HG03457 (cell line): ENCODE data around the gene RBM34.
"Not testable (repeated sequence)": the region's sequence is repeated elsewhere in the genome, so short reads cannot be mapped to it uniquely, and the experiment has no call there.

Experiments used
- ATAC-seq: cut with Tn5 transposase; IDR thresholded peaks from one replicate; pipeline ENCODE4 v1.9.1; 2021; ENCODE audit warnings: moderate number of reproducible peaks; ENCODE audit not compliant: unreplicated experiment

The RBM34 gene

DNA sequence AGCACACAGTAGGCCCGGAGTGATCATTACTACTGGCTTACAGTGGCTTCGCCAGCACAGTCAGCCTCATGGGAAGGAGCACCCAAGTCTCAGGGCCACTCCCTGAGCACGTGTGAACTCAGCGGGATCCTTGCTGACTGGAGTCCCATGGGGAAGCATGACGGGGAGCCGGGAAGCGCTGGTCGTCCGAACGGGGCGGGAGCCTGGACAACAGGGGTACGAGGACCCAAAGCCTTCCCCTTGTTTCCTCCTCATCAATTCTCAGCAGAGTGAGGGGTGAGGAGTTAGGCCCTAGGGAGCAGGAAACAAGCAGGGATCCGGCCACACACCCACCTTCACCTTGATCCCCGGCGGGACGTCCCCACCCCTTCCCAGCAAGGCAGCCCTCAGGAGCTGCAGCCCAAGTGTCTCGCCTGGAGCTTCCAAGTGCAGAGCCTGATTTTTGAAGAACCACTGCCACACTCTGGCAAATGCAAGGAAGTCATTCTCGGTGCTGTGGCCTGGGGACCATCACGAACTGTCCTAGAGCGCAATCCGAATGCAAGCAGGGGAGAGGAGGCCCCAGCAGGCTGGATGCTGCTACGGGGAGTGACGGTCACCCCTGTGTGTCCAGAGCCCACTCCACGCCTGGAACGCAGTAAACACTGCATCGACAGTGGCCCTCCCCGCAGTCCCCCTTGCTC, 67.9 kb downstream of the RBM34 start:
- ATAC-seq, result no peak

DNA sequence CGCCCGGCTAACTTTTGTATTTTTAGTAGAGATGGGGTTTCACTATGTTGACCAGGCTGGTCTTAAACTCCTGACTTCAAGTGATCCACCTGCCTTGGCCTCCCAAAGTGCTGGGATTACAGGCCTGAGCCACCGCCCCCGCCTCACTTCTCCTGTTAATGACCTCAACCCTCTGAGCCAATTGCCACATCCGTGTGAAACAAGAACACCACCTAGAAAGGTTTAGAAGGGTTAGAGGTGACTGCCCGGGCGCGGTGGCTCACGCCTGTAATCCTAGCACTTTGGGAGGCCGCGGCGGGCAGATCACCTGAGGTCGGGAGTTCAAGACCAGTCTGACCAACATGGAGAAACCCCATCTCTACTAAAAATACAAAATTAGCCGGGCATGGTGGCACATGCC, 68.6 kb downstream of the RBM34 start:
- not testable (repeated sequence) for ATAC-seq

DNA sequence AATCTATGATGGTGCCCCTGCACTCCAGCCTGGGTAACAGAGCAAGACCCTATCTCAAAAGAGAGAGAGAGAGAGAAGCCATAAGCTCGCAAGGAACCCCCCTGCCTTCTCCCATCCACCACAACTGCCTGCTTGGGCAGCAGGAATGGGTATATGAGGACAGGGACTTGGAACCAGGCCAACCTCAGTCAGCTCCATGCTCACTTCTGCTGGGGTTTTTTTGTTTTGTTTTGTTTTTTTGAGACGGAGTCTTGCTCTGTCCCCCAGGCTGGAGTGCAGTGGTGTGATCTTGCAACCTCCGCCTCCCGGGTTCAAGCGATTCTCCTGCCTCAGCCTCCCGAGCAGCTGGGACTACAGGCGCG, 69.0 kb downstream of the RBM34 start:
- ATAC-seq, result not testable (repeated sequence)

DNA sequence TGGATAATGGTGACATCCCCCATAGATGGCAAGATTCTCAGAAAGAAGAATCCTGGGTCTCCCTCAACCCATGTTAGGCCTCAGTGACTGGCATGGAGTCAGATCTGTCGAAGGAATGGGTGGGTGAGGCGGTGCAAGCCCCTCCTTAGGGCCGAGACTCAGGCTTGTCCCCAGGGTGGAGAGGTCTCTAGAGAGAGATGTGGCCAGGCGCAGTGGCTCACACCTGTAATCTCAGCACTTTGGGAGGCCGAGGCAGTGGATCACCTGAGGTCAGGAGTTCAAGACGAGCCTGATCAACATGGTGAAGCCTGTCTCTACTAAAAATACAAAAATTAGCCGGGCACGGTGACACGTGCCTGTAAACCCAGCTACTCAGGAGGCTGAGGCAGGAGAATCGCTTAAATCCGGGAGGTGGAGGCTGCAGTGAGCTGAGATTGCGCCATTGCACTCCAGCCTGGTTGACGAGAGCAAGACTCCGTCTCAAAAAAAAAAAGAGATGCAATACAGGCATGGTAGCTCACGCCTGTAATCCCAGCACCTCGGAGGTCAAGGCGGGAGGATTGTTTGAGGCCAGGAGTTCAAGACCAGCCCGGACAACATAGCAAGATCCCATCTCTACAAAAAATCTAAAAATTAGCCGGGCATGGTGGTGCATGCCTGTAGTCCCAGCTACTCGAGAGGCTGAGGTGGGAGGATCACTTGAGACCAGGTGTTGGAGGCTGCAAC, 69.6 kb downstream of the RBM34 start:
- not testable (repeated sequence) for ATAC-seq

DNA sequence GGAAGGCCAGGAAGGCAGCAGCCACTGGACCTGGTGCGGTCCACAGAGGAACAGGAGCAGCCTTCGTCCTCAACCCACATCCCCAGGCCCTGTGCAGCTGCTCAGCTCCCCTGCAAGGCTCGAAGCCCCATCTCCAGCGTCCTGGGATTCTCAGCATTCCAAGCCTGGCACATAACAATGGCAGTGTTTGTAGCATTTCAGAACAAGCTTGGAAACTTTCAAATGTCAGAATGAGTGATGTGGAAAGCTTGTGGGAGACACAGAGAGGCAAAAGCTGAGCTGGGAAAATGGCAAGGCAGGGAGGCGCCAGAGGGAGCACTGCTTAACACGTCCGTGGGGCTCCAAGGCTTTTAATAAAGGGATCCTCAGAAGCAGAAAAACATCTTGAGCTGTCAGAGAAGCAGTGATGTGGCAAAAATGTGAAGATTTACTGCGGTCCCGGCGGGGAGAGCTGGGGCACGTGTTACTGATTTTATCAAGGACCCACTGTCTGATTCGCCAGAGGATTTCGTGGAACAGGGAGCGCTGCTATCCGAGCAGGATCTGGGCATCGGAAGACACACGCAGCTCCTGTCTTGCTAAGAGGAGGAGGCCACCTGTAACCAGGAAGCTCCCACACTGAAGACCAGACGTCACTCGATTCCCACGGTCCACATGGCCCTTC, 70.5 kb downstream of the RBM34 start:
- no peak for ATAC-seq

DNA sequence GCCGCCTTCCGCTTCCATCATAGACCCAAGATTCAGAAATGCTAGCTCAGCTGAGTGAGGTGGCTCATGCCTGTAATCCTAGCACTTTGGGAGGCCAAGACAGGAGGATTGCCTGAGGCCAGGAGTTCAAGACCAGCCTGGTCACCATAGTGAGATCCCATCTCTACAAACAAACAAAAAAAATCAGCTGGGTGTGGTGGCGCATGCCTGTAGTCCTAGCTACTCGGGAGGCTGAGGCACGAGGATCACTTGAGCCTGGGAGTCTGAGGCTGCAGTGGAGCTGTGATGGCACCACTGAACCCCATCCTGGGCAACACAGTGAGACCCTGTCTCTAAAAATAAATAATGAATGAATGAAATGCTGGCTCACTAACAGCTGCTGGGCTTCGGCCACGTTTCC, 72.1 kb downstream of the RBM34 start:
- ATAC-seq, result no peak

DNA sequence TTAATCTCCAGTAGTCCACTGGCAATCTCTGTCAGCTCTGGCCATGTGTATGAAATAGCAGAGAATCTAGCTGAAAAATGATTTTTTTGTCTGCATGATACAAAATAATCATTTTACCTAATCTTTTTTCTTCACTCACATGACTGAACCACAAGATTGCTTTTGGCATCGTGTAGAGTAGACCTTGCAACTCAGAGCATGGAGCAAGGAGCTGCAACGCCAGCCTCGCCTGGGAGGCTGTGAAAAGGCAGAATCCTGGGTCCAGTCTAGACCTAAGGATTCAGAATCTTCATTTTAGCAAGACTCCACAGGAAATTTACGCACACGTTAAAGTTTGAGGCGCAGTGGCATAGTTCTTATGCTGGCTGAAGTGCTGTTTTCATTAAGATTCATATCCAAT, 72.6 kb downstream of the RBM34 start:
- ATAC-seq, result no peak

DNA sequence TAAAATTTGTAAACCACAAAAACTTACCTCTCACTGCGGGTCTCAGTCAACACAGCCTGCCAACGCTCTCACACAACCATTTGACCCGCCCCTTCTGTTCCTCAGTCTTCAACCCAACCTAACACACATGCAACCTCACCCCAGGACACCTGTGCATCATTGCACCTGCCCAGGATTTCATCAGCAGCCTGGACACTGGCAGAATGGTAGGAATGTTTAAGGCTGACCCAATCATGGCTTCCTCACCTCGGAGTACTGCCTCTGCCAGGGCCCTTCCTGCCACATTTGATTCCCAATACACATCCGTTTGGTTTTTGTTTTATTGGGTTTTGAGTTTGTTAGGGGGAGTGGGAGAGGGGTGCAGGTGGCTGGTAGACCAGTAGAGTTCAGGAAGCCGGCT, 73.1 kb downstream of the RBM34 start:
- no peak for ATAC-seq

DNA sequence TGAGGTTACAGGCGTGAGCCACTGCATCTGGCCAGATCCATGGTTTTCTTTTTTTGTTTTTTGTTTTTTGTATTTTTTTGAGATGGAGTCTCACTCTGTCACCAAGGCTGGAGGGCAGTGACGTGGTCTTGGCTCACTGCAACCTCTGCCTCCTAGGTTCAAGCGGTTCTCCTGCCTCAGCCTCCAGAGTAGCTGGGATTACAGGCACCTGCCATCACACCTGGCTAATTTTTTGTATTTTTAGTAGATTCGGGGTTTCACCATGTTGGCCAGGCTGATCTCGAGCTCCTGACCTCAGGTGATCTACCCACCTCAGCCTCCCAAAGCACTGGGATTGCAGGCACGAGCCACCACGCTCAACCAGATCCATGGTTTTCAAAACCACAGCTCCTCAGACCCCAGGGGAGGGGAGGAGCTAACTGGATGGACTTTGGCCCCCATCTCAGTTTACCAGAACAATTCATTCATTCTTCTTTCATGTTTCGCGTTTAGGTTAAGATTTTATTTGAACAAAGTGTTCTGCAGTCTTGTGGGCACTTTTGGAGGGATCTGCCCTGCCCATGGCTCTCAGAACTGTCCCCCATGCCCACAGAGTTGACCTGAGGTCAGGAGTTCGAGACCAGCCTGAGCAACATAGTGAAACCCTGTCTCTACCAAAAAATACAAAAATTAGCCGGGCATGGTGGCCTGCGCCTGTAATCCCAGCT, 75.5 kb downstream of the RBM34 start:
- ATAC-seq, result not testable (repeated sequence)
